HL-60 (cell line): ENCODE data around the gene NRCAM.

Experiments used
- GABPA ChIP-seq: IDR thresholded peaks from 2 replicates; pipeline ENCODE4 v1.6.1; 2012; ENCODE audit warnings: low read depth
- POLR2AphosphoS5 ChIP-seq: IDR thresholded peaks from 2 replicates; pipeline ENCODE4 v1.6.1; 2012; ENCODE audit warnings: low read depth
- SPI1 ChIP-seq: IDR thresholded peaks from 2 replicates; pipeline ENCODE4 v1.6.1; 2012; ENCODE audit warnings: low read depth, mild to moderate bottlenecking, borderline replicate concordance
- TF ChIP-seq, protein P1 (sequence below): IDR thresholded peaks from one replicate; pipeline ENCODE4 v1.5.1; 2011; ENCODE audit warnings: low read length, control low read depth, inconsistent platforms; ENCODE audit not compliant: insufficient read depth
- TF ChIP-seq, protein P2 (sequence below): IDR thresholded peaks from 2 replicates; pipeline ENCODE4 v1.6.1; 2012; ENCODE audit warnings: low read depth; ENCODE audit not compliant: insufficient replicate concordance

DNA sequence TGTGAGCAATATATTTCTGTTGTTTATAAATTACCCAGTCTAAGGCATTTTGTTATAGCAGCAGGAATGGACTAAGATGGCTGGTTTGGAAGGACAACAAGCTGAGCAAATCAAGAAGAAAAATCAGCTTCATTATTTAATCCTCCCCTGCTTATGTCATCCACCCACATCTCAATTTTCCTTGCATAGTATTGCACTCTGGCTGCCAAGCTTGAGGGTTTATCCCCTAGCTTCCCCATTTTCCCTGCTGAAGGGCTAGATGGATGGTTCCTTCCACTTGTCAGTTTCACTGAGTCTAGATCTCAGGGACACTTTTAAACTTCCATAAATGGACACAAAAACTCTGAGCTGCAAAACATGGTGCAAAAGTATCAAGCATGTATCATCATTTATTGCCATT lies 250.9 kb downstream of the NRCAM start:
- TF ChIP-seq, protein P1, sequence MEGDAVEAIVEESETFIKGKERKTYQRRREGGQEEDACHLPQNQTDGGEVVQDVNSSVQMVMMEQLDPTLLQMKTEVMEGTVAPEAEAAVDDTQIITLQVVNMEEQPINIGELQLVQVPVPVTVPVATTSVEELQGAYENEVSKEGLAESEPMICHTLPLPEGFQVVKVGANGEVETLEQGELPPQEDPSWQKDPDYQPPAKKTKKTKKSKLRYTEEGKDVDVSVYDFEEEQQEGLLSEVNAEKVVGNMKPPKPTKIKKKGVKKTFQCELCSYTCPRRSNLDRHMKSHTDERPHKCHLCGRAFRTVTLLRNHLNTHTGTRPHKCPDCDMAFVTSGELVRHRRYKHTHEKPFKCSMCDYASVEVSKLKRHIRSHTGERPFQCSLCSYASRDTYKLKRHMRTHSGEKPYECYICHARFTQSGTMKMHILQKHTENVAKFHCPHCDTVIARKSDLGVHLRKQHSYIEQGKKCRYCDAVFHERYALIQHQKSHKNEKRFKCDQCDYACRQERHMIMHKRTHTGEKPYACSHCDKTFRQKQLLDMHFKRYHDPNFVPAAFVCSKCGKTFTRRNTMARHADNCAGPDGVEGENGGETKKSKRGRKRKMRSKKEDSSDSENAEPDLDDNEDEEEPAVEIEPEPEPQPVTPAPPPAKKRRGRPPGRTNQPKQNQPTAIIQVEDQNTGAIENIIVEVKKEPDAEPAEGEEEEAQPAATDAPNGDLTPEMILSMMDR: no peak
- TF ChIP-seq, protein P2, sequence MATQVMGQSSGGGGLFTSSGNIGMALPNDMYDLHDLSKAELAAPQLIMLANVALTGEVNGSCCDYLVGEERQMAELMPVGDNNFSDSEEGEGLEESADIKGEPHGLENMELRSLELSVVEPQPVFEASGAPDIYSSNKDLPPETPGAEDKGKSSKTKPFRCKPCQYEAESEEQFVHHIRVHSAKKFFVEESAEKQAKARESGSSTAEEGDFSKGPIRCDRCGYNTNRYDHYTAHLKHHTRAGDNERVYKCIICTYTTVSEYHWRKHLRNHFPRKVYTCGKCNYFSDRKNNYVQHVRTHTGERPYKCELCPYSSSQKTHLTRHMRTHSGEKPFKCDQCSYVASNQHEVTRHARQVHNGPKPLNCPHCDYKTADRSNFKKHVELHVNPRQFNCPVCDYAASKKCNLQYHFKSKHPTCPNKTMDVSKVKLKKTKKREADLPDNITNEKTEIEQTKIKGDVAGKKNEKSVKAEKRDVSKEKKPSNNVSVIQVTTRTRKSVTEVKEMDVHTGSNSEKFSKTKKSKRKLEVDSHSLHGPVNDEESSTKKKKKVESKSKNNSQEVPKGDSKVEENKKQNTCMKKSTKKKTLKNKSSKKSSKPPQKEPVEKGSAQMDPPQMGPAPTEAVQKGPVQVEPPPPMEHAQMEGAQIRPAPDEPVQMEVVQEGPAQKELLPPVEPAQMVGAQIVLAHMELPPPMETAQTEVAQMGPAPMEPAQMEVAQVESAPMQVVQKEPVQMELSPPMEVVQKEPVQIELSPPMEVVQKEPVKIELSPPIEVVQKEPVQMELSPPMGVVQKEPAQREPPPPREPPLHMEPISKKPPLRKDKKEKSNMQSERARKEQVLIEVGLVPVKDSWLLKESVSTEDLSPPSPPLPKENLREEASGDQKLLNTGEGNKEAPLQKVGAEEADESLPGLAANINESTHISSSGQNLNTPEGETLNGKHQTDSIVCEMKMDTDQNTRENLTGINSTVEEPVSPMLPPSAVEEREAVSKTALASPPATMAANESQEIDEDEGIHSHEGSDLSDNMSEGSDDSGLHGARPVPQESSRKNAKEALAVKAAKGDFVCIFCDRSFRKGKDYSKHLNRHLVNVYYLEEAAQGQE: no peak
- TF ChIP-seq SPI1 (no peak), GABPA (no peak), POLR2AphosphoS5 (no peak)
